Panc1 (cell line): ENCODE data around the gene KTN1. TPM values are rescaled to one million over a fixed set of nuclear protein-coding genes. Genes with fewer than 3 reads are reported as not detected.

Experiments used
- ATAC-seq: fragments of 200-7000 bp; cut with Tn5 transposase; 2 replicates; pipeline ENCODE4 v1.9.1; 2020; ENCODE audit warnings: mild to moderate bottlenecking, moderate library complexity
- BruUV-seq: library from RNA; stranded (reverse); fragments of 400-500 nt; replicated peaks from 2 replicates; lab custom pipeline; 2021; lab: Mats Ljungman, UMichigan
- CTCF ChIA-PET: fragments of 300-600 bp; sonication (Branson Sonifier 250); formaldehyde crosslinking; loops from one replicate; lab custom pipeline; 2022; ENCODE audit warnings: antibody characterized with exemption; lab: Charles Lee
- POLR2A ChIA-PET: fragments of 300-600 bp; sonication (Branson Sonifier 250); formaldehyde crosslinking; loops from one replicate; lab custom pipeline; 2022; ENCODE audit warnings: antibody characterized with exemption; lab: Charles Lee
- DNase-seq: peaks from one replicate; pipeline ENCODE4 v3.0.0-alpha.2; 2010; ENCODE audit warnings: low read depth, low spot score
- H3K27ac ChIP-seq: 2 replicates; pipeline ENCODE4 v1.5.1; 2011; ENCODE audit warnings: mild to moderate bottlenecking, low read length, inconsistent platforms
- H3K27me3 ChIP-seq: fragments of 200-500 bp; sonication (Bioruptor generic); 2 replicates; pipeline ENCODE4 v1.6.0; 2014; ENCODE audit warnings: low read length, inconsistent platforms; ENCODE audit not compliant: control insufficient read depth, insufficient read depth
- H3K36me3 ChIP-seq: fragments of 200-500 bp; sonication (Bioruptor generic); 2 replicates; pipeline ENCODE4 v1.5.1; 2014; ENCODE audit warnings: inconsistent platforms, mild to moderate bottlenecking, low read length, moderate library complexity; ENCODE audit not compliant: control insufficient read depth, insufficient read depth
- H3K4me1 ChIP-seq: 2 replicates; pipeline ENCODE4 v1.5.1; 2011; ENCODE audit warnings: inconsistent platforms, mild to moderate bottlenecking, low read length, moderate library complexity; ENCODE audit not compliant: control insufficient read depth, insufficient read depth
- H3K4me3 ChIP-seq, 2 experiments: 2 replicates each; pipeline ENCODE4 v1.5.1; 2011 to 2012; ENCODE audit warnings: low read depth in 2 of 2, low read length in 2 of 2, mild to moderate bottlenecking in 2 of 2, inconsistent platforms in 1 of 2, moderate library complexity in 1 of 2
- H3K9me3 ChIP-seq: fragments of 200-500 bp; sonication (Bioruptor generic); 2 replicates; pipeline ENCODE4 v1.5.1; 2014; ENCODE audit warnings: low read depth, mild to moderate bottlenecking, inconsistent platforms, low read length, moderate library complexity; ENCODE audit not compliant: control insufficient read depth, insufficient read depth
- CTCF ChIP-seq: fragments of 450-650 bp; IDR thresholded peaks from 2 replicates; pipeline ENCODE4 v1.5.1; 2017; ENCODE audit warnings: mild to moderate bottlenecking
- POLR2AphosphoS5 ChIP-seq: IDR thresholded peaks from 2 replicates; pipeline ENCODE4 v1.6.1; 2012; ENCODE audit warnings: mild to moderate bottlenecking, low read depth, low read length, moderate library complexity
- SIN3A ChIP-seq: IDR thresholded peaks from 2 replicates; pipeline ENCODE4 v1.6.1; 2012; ENCODE audit warnings: low read depth, mild to moderate bottlenecking, low read length, moderate library complexity, borderline replicate concordance; ENCODE audit not compliant: insufficient read depth
- TCF7L2 ChIP-seq: IDR thresholded peaks from 2 replicates; pipeline ENCODE4 v1.6.1; 2011; ENCODE audit warnings: mild to moderate bottlenecking, low read depth, low read length, inconsistent platforms
- in situ Hi-C: cut with HindIII; loops from 2 replicates; pipeline ENCODE4 v1.10.0; 2016; ENCODE audit warnings: low sequenced_read_pairs, low pct_unique_long_range_greater_than_20kb
- intact Hi-C: fragments of 100-400 bp; cut with micrococcal nuclease; formaldehyde crosslinking; loops from one replicate; pipeline ENCODE4 v1.10.0; 2022; ENCODE audit not compliant: unreplicated experiment
- total RNA-seq: library from RNA; stranded (reverse); gene quantifications from one replicate; pipeline ENCODE4 v1.2.1, GENCODE V29; 2021; ENCODE audit not compliant: unreplicated experiment
- TF ChIP-seq, protein P1 (sequence below), 2 experiments: IDR thresholded peaks; 2 replicates each; pipeline ENCODE4 v1.6.1; 2011 to 2012; ENCODE audit warnings: low read depth in 2 of 2, control low read depth in 1 of 2, low read length in 1 of 2, mild to moderate bottlenecking in 1 of 2, moderate library complexity in 1 of 2; ENCODE audit not compliant: insufficient read depth in 1 of 2

Gene KTN1
- total RNA-seq, 1 experiment from 2014 or later = 310 TPM

- intact Hi-C loops = no loop called here
- no TSS peak for BruUV-seq
Measured at GRCh38 chr14:55609681-55610080, 29.7 kb downstream of the KTN1 start.

GRCh38 chr14:55610713-55611370, 30.8 kb downstream of the KTN1 start:
- ChIA-PET CTCF (no interaction called here), POLR2A (no interaction called here)
- H3K4me3 ChIP-seq = no peak overlapping the region
- BruUV-seq = no TSS peak
- H3K4me1 ChIP-seq = peaks cover 65% of the 10 kb centered on the region
- in situ Hi-C loops (no loop called here), intact Hi-C loops (no loop called here)
- H3K9me3 ChIP-seq = no peaks in the 10 kb centered on the region
- TF ChIP-seq SIN3A (no peak), TCF7L2 (no peak), POLR2AphosphoS5 (no peak), CTCF (no peak)
- TF ChIP-seq, protein P1, sequence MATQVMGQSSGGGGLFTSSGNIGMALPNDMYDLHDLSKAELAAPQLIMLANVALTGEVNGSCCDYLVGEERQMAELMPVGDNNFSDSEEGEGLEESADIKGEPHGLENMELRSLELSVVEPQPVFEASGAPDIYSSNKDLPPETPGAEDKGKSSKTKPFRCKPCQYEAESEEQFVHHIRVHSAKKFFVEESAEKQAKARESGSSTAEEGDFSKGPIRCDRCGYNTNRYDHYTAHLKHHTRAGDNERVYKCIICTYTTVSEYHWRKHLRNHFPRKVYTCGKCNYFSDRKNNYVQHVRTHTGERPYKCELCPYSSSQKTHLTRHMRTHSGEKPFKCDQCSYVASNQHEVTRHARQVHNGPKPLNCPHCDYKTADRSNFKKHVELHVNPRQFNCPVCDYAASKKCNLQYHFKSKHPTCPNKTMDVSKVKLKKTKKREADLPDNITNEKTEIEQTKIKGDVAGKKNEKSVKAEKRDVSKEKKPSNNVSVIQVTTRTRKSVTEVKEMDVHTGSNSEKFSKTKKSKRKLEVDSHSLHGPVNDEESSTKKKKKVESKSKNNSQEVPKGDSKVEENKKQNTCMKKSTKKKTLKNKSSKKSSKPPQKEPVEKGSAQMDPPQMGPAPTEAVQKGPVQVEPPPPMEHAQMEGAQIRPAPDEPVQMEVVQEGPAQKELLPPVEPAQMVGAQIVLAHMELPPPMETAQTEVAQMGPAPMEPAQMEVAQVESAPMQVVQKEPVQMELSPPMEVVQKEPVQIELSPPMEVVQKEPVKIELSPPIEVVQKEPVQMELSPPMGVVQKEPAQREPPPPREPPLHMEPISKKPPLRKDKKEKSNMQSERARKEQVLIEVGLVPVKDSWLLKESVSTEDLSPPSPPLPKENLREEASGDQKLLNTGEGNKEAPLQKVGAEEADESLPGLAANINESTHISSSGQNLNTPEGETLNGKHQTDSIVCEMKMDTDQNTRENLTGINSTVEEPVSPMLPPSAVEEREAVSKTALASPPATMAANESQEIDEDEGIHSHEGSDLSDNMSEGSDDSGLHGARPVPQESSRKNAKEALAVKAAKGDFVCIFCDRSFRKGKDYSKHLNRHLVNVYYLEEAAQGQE (IDR thresholded peaks at IDR 0.05; ENCODE audit: insufficient read depth in 1 of 2, low read depth in 2 of 2, low read length in 1 of 2) = no peak
- H3K36me3 ChIP-seq = peaks cover 20% of the 10 kb centered on the region
- no peaks in the 10 kb centered on the region for H3K27me3 ChIP-seq
- peak overlapping the region; percentile 85; the same call in 1 of the 2 replicates for H3K27ac ChIP-seq
- no peak for DNase-seq
- ATAC-seq = no peak

More at GRCh38 chr14:55609681-55610080, 29.7 kb downstream of the KTN1 start:
- H3K36me3 ChIP-seq = peaks cover 11% of the 10 kb centered on the region
- no peaks in the 10 kb centered on the region for H3K27me3 ChIP-seq
- H3K4me3 ChIP-seq = no peak overlapping the region
- no peak for DNase-seq
- in situ Hi-C loops = no loop called here
- TF ChIP-seq CTCF (no peak), SIN3A (no peak), POLR2AphosphoS5 (no peak), TCF7L2 (no peak)
- TF ChIP-seq, protein P1 (IDR thresholded peaks at IDR 0.05; ENCODE audit: insufficient read depth in 1 of 2, low read depth in 2 of 2, low read length in 1 of 2) = no peak
- POLR2A ChIA-PET = no interaction called here
- CTCF ChIA-PET = no interaction called here
- H3K9me3 ChIP-seq = no peaks in the 10 kb centered on the region
- H3K27ac ChIP-seq = peak overlapping the region; percentile 85
- peaks cover 75% of the 10 kb centered on the region for H3K4me1 ChIP-seq
- no peak for ATAC-seq
